Sigmoid colon (tissue), 7 donors: ENCODE measurements around the gene MEGF6. TPM values are rescaled to one million over a fixed set of nuclear protein-coding genes. Genes with fewer than 3 reads are reported as not detected.

Source experiments
- DNase-seq: peaks from one replicate; pipeline ENCODE4 v3.0.0-alpha.2; 2019
- H3K27ac ChIP-seq, 4 donors: fragments of 200-600 bp; sonication (generic); one replicate each; pipeline ENCODE4 v1.5.1; 2016 to 2019; ENCODE audit warnings: mild to moderate bottlenecking in 1 of 4
- H3K27me3 ChIP-seq, 3 donors: fragments of 200-600 bp; sonication (generic); one replicate each; pipeline ENCODE4 v1.5.1; 2019; ENCODE audit warnings: mild to moderate bottlenecking in 1 of 3
- H3K36me3 ChIP-seq, 4 donors: fragments of 200-600 bp; sonication (generic); one replicate each; pipeline ENCODE4 v1.5.1; 2016 to 2019
- H3K4me1 ChIP-seq, 4 donors: fragments of 200-600 bp; sonication (generic); one replicate each; pipeline ENCODE4 v1.5.1; 2017 to 2019
- H3K4me3 ChIP-seq, 4 donors: fragments of 200-600 bp; sonication (generic); one replicate each; pipeline ENCODE4 v1.5.1; 2017 to 2019; ENCODE audit warnings: mild to moderate bottlenecking in 2 of 4, moderate library complexity in 1 of 4
- H3K9me3 ChIP-seq, 4 donors: fragments of 200-600 bp in 3 of 4; sonication (generic) in 3 of 4; one replicate each; pipeline versions ENCODE4 v1.5.1 to v1.6.1; 2013 to 2019
- CTCF ChIP-seq, 4 experiments: fragments of 450-650 bp in 3 of 4; fragments of 200-600 bp in 1 of 4; IDR thresholded peaks; one replicate each; pipeline ENCODE4 v1.5.1; 2016 to 2019; ENCODE audit warnings: antibody characterized with exemption in 4 of 4, mild to moderate bottlenecking in 3 of 4, moderate library complexity in 2 of 4
- EP300 ChIP-seq, 4 donors: sonication (generic); formaldehyde crosslinking; IDR thresholded peaks; one replicate each; pipeline ENCODE4 v1.6.1; 2017; ENCODE audit warnings: antibody characterized with exemption in 4 of 4
- POLR2A ChIP-seq, 2 donors: fragments of 450-650 bp; IDR thresholded peaks; one replicate each; pipeline ENCODE4 v1.6.1; 2016; ENCODE audit warnings: antibody characterized with exemption in 2 of 2, mild to moderate bottlenecking in 2 of 2, moderate library complexity in 2 of 2
- POLR2AphosphoS5 ChIP-seq, 4 donors: sonication (generic); formaldehyde crosslinking; IDR thresholded peaks; one replicate each; pipeline ENCODE4 v1.6.1; 2017; ENCODE audit warnings: antibody characterized with exemption in 4 of 4
- WGBS, 2 donors: extraction: QIAGEN DNeasy Blood & Tissue Kit; methylation state at CpG; one replicate each; pipeline ENCODE4 v1.1.7; 2013; 5-methylcytosine and 5-hydroxymethylcytosine counted together
- intact Hi-C: fragments of 100-400 bp; cut with DNase I; formaldehyde crosslinking; loops from one replicate; pipeline ENCODE4 v1.15.1; 2023
- polyA plus RNA-seq, 3 donors: library from polyadenylated mRNA; stranded (reverse); fragments of 200-250 nt; gene quantifications; one replicate each; pipeline ENCODE4 v1.2.3, GENCODE V29; 2013
- total RNA-seq, 4 donors: library from RNA; depleted of rRNA; stranded (reverse); fragments of >200 nt; gene quantifications; one replicate each; pipeline ENCODE4 v1.1.0, GENCODE V29; 2016
- donor health status: healthy with polysubstance abuse.
- donor health status: Bipolar disorder and iron deficiency.
- donor health status: healthy.

The MEGF6 gene
- total and polyA plus RNA-seq, 7 donors = 2.4 to 31.9 (median 7.8) TPM; not detected in 1

GRCh38 chr1:3516911-3517675 is 94.2 kb downstream of the MEGF6 start:
- 86 to 88% methylated on average over 27 of the region's 27 CpGs for WGBS, 2 donors
- no peak for DNase-seq
- H3K36me3 ChIP-seq = no peaks in the 10 kb centered on the region
- H3K27ac ChIP-seq = peak overlapping the region in 2 of 4 donors; percentile 5 to 42
- TF ChIP-seq POLR2A (IDR thresholded peaks at IDR 0.05) (no peak), EP300 (IDR thresholded peaks at IDR 0.05) (no peak), POLR2AphosphoS5 (IDR thresholded peaks at IDR 0.05) (no peak), CTCF (IDR thresholded peaks at IDR 0.05) (no peak)
- H3K27me3 ChIP-seq = no peaks in the 10 kb centered on the region
- peaks cover 0 to 18% (median 7%) of the 10 kb centered on the region in 4 donors for H3K4me1 ChIP-seq
- H3K9me3 ChIP-seq = no peaks in the 10 kb centered on the region
- intact Hi-C loops = no loop called here
- no peak overlapping the region for H3K4me3 ChIP-seq

- Histone ChIP-seq H3K9me3 (no peaks in the 10 kb centered on the region), H3K27ac (peak overlapping the region in 2 of 4 donors; percentile 5 to 42), H3K27me3 (no peaks in the 10 kb centered on the region), H3K4me3 (no peak overlapping the region), H3K4me1 (peaks cover 0 to 18% (median 7%) of the 10 kb centered on the region in 4 donors), H3K36me3 (no peaks in the 10 kb centered on the region)
- TF ChIP-seq POLR2AphosphoS5 (IDR thresholded peaks at IDR 0.05) = no peak
- TF ChIP-seq POLR2A (IDR thresholded peaks at IDR 0.05) = no peak
- no peak for TF ChIP-seq CTCF (IDR thresholded peaks at IDR 0.05)
- no peak for TF ChIP-seq EP300 (IDR thresholded peaks at IDR 0.05)
- no peak for DNase-seq
- 77 to 91% methylated on average over 15 of the region's 15 CpGs for WGBS, 2 donors
- intact Hi-C loops = no loop called here
Measured at GRCh38 chr1:3516481-3516869, 94.8 kb downstream of the MEGF6 start.

- Histone ChIP-seq H3K27me3 (no peaks in the 10 kb centered on the region), H3K4me1 (peaks cover 0 to 18% (median 7%) of the 10 kb centered on the region in 4 donors), H3K4me3 (no peak overlapping the region), H3K27ac (peak overlapping the region in 1 of 4 donors; percentile 42), H3K36me3 (no peaks in the 10 kb centered on the region), H3K9me3 (no peaks in the 10 kb centered on the region)
- WGBS, 2 donors = 69 to 83% methylated on average over 19 of the region's 19 CpGs
- TF ChIP-seq POLR2AphosphoS5 (IDR thresholded peaks at IDR 0.05) = peak in 1 of 4 donors; percentile 34
- no peak for TF ChIP-seq POLR2A (IDR thresholded peaks at IDR 0.05)
- intact Hi-C loops = no loop called here
- DNase-seq = no peak
Measured at GRCh38 chr1:3515774-3516480, 95.4 kb downstream of the MEGF6 start.

- 92 to 95% methylated on average over 12 of the region's 12 CpGs for WGBS, 2 donors
- Histone ChIP-seq H3K27me3 (no peaks in the 10 kb centered on the region), H3K36me3 (no peaks in the 10 kb centered on the region), H3K27ac (no peak overlapping the region), H3K4me1 (peaks cover 0 to 18% (median 7%) of the 10 kb centered on the region in 4 donors), H3K9me3 (no peaks in the 10 kb centered on the region), H3K4me3 (no peak overlapping the region)
- TF ChIP-seq EP300 (IDR thresholded peaks at IDR 0.05) (no peak), CTCF (IDR thresholded peaks at IDR 0.05) (no peak), POLR2A (IDR thresholded peaks at IDR 0.05) (no peak), POLR2AphosphoS5 (IDR thresholded peaks at IDR 0.05) (no peak)
- DNase-seq = no peak
- intact Hi-C loops = no loop called here
Measured at GRCh38 chr1:3515272-3515671, 96.0 kb downstream of the MEGF6 start.

GRCh38 chr1:3514404-3514803 is 96.9 kb downstream of the MEGF6 start:
- no peaks in the 10 kb centered on the region for H3K27me3 ChIP-seq
- TF ChIP-seq POLR2A (IDR thresholded peaks at IDR 0.05) (no peak), POLR2AphosphoS5 (IDR thresholded peaks at IDR 0.05) (no peak), CTCF (IDR thresholded peaks at IDR 0.05) (no peak), EP300 (IDR thresholded peaks at IDR 0.05) (no peak)
- no peaks in the 10 kb centered on the region for H3K9me3 ChIP-seq
- peaks cover 0 to 18% (median 7%) of the 10 kb centered on the region in 4 donors for H3K4me1 ChIP-seq
- no peak for DNase-seq
- WGBS, 2 donors = 31 to 72% methylated on average over 17 of the region's 17 CpGs
- intact Hi-C loops = no loop called here
- H3K27ac ChIP-seq = no peak overlapping the region
- no peak overlapping the region for H3K4me3 ChIP-seq
- no peaks in the 10 kb centered on the region for H3K36me3 ChIP-seq
